Measurements from ENCODE around the gene CYP21A2.

Gene CYP21A2

GRCh38 chr6:32073613-32074012 is 35.4 kb downstream of the CYP21A2 start:
- no peak overlapping the region for H3K27ac ChIP-seq
- H3K4me1 ChIP-seq = no peaks in the 10 kb centered on the region
- no peak for TF ChIP-seq Cebpa-rat (IDR thresholded peaks at IDR 0.05)
- no peak overlapping the region for H3K4me3 ChIP-seq
- H3K27me3 ChIP-seq = 0 out of 22 replicates have a peak, but pooled peaks cover 0 to 5% (median 0%) of the 10 kb centered on the region in 11 experiments
- H3K9ac ChIP-seq = no peak overlapping the region
- H3K9me3 ChIP-seq (replicated peaks in 1 of 11) = no peaks in the 10 kb centered on the region
- no peak overlapping the region for H3K4me2 ChIP-seq
- H3K36me3 ChIP-seq = no peaks in the 10 kb centered on the region; a peak in 1 of 22 replicates
- H4K20me1 ChIP-seq = no peaks in the 10 kb centered on the region; a peak in 2 of 22 replicates

DNA sequence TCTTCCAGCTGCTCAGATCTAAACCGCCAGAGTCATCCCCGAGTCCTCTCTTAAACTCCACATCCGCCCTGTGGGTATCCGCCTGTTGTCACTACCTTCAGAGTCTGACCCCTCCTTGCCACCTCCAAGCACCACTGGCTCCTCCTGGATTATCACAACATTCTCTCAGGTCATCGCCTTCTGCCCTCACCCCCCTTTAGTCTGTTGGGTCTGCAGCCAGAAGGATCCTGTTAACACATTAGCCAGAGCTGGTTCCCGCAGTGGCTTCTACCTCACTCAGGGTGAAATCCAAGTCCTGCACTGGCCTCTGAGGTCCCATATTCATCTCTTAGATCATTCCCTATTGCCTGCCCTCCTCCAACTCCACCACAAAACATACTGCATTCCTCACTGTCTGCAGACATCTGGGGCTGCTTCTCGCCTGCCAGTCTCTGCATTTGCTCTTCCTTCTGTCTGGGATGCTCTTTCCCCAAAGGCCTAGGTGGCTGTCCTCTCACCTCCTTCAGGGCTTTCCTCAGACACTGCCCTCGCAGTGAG is 36.8 kb downstream of the CYP21A2 start:
- H3K9ac ChIP-seq = no peak overlapping the region
- H3K4me2 ChIP-seq = no peak overlapping the region
- H3K27ac ChIP-seq = no peak overlapping the region

GRCh38 chr6:32075781-32076180 is 37.6 kb downstream of the CYP21A2 start:
- no peak for TF ChIP-seq Cebpa-rat (IDR thresholded peaks at IDR 0.05)
- Histone ChIP-seq H3K9me3 (replicated peaks in 1 of 11) (no peaks in the 10 kb centered on the region), H3K27me3 (0 out of 22 replicates have a peak, but pooled peaks cover 0 to 5% (median 0%) of the 10 kb centered on the region in 11 experiments), H3K9ac (no peak overlapping the region), H3K27ac (no peak overlapping the region), H3K36me3 (no peaks in the 10 kb centered on the region; a peak in 2 of 22 replicates), H3K4me2 (no peak overlapping the region), H3K4me1 (peaks cover 0 to 1% (median 0%) of the 10 kb centered on the region in 10 experiments; a peak in 1 of 20 replicates), H4K20me1 (no peaks in the 10 kb centered on the region; a peak in 1 of 22 replicates), H3K4me3 (no peak overlapping the region)

More for the DNA sequence above, 36.8 kb downstream of the CYP21A2 start:
- no peaks in the 10 kb centered on the region; a peak in 1 of 22 replicates for H4K20me1 ChIP-seq
- H3K36me3 ChIP-seq = no peaks in the 10 kb centered on the region; a peak in 2 of 22 replicates
- no peaks in the 10 kb centered on the region for H3K9me3 ChIP-seq (replicated peaks in 1 of 11)
- H3K4me1 ChIP-seq = no peaks in the 10 kb centered on the region
- H3K27me3 ChIP-seq = 0 out of 22 replicates have a peak, but pooled peaks cover 0 to 5% (median 0%) of the 10 kb centered on the region in 11 experiments
- no peak overlapping the region for H3K4me3 ChIP-seq
- no peak for TF ChIP-seq Cebpa-rat (IDR thresholded peaks at IDR 0.05)

- H3K4me3 ChIP-seq = no peak overlapping the region
- no peaks in the 10 kb centered on the region for H3K9me3 ChIP-seq (replicated peaks in 1 of 11)
- H3K4me1 ChIP-seq = peaks cover 0 to 7% (median 0%) of the 10 kb centered on the region in 10 experiments; a peak in 5 of 20 replicates
- no peak overlapping the region for H3K9ac ChIP-seq
- no peak for TF ChIP-seq Cebpa-rat (IDR thresholded peaks at IDR 0.05)
- H3K27ac ChIP-seq = no peak overlapping the region
- H3K27me3 ChIP-seq = 0 out of 22 replicates have a peak, but pooled peaks cover 0 to 5% (median 0%) of the 10 kb centered on the region in 11 experiments
- H3K36me3 ChIP-seq = no peaks in the 10 kb centered on the region; a peak in 2 of 22 replicates
- H3K4me2 ChIP-seq = no peak overlapping the region
- no peaks in the 10 kb centered on the region for H4K20me1 ChIP-seq
These were observed 38.1 kb downstream of the CYP21A2 start for GRCh38 chr6:32076321-32076809.

DNA sequence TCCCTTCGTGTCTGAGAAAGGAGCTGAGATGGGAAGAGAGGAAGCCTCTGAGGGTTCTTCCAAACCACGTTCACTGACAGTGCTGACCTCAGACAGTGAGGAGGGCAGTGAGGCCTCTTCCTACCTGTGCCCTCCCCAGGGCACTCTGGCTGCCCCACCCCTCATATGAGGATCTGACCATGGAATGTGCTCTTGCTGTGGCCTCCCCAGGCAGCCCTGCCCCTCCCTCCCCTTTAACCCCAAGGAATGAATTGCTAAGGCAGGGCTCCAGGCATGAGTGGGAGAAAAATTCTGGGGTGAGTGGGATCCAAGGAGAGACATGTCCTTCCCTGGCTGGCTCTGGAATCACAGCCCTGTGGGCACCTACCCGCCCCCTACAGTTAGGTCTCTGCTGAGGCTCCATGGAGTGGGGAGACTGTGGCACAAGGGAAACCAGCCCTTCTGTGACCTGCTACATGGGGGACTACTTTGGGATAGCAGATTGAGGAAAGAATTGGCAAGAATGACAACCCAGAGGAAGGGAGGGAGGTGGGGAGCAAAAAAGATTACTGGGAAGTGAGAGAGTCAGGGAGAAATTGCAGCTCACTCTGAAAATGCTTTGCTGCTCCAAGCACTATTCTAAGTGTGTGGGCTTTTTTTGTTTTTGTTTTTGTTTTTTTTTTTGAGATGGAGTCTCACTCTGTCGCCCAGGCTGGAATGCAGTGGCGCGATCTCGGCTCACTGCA is 41.5 kb downstream of the CYP21A2 start:
- peaks cover 0 to 12% (median 0%) of the 10 kb centered on the region in 10 experiments; a peak in 5 of 20 replicates for H3K4me1 ChIP-seq
- H3K27ac ChIP-seq = no peak overlapping the region
- H3K9ac ChIP-seq = no peak overlapping the region
- no peaks in the 10 kb centered on the region for H3K9me3 ChIP-seq (replicated peaks in 1 of 11)
- no peaks in the 10 kb centered on the region; a peak in 2 of 22 replicates for H3K36me3 ChIP-seq
- peaks cover 0 to 7% (median 0%) of the 10 kb centered on the region in 11 experiments; a peak in 3 of 22 replicates for H4K20me1 ChIP-seq
- no peak overlapping the region for H3K4me3 ChIP-seq
- no peak overlapping the region for H3K4me2 ChIP-seq
- no peak for TF ChIP-seq Cebpa-rat (IDR thresholded peaks at IDR 0.05)
- H3K27me3 ChIP-seq = peaks cover 0 to 33% (median 0%) of the 10 kb centered on the region in 11 experiments; a peak in 4 of 22 replicates

- Histone ChIP-seq H3K9me3 (replicated peaks in 1 of 11) (no peaks in the 10 kb centered on the region), H3K36me3 (no peaks in the 10 kb centered on the region; a peak in 2 of 22 replicates), H3K4me1 (peaks cover 0 to 17% (median 3%) of the 10 kb centered on the region in 10 experiments; a peak in 15 of 20 replicates), H3K27me3 (peaks cover 0 to 46% (median 0%) of the 10 kb centered on the region in 11 experiments; a peak in 4 of 22 replicates), H4K20me1 (peaks cover 0 to 21% (median 0%) of the 10 kb centered on the region in 11 experiments; a peak in 4 of 22 replicates), H3K9ac (no peak overlapping the region), H3K27ac (no peak overlapping the region), H3K4me3 (no peak overlapping the region), H3K4me2 (peak overlapping the region in 3 of 11 experiments; percentile 44 to 47 (median 45); a peak in 6 of 22 replicates)
- no peak for TF ChIP-seq Cebpa-rat (IDR thresholded peaks at IDR 0.05)
These were observed 43.2 kb downstream of the CYP21A2 start for GRCh38 chr6:32081168-32081990.

- H3K27ac ChIP-seq = no peak overlapping the region
- H3K4me2 ChIP-seq = no peak overlapping the region
- peaks cover 0 to 54% (median 0%) of the 10 kb centered on the region in 11 experiments; a peak in 7 of 22 replicates for H3K27me3 ChIP-seq
- peaks cover 5 to 26% (median 12%) of the 10 kb centered on the region in 10 experiments; a peak in 17 of 20 replicates for H3K4me1 ChIP-seq
- H3K36me3 ChIP-seq = no peaks in the 10 kb centered on the region; a peak in 2 of 22 replicates
- peaks cover 0 to 31% (median 0%) of the 10 kb centered on the region in 11 experiments; a peak in 4 of 22 replicates for H4K20me1 ChIP-seq
- H3K9me3 ChIP-seq (replicated peaks in 1 of 11) = no peaks in the 10 kb centered on the region
- H3K9ac ChIP-seq = no peak overlapping the region
- no peak for TF ChIP-seq Cebpa-rat (IDR thresholded peaks at IDR 0.05)
- no peak overlapping the region for H3K4me3 ChIP-seq
These were observed 44.3 kb downstream of the CYP21A2 start for GRCh38 chr6:32082478-32082877.

DNA sequence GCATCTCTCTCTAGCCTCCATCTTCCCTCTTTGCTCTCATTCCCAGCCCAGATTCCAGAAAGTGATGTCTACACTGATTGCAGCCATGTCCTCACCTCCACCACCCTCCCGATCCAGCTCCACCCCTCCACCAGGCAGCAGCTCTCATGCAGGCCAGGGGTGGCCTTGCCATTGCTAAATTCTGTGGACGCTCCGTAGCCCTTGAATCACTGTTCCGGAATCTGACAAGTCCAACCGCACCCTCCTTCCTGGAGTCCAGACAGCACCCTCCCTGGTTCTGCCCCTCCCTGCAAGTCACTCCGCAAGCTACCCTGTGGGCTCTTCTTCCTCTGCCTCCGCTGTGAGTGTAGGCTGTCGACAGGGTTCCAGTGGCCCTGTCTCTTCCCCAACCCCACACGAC is 44.7 kb downstream of the CYP21A2 start:
- H3K9ac ChIP-seq = no peak overlapping the region
- no peak overlapping the region for H3K4me3 ChIP-seq
- no peak overlapping the region for H3K27ac ChIP-seq
- no peak for TF ChIP-seq Cebpa-rat (IDR thresholded peaks at IDR 0.05)
- no peaks in the 10 kb centered on the region for H3K9me3 ChIP-seq (replicated peaks in 1 of 11)
- H3K36me3 ChIP-seq = no peaks in the 10 kb centered on the region; a peak in 2 of 22 replicates
- H3K27me3 ChIP-seq = peaks cover 0 to 55% (median 0%) of the 10 kb centered on the region in 11 experiments; a peak in 7 of 22 replicates
- peaks cover 0 to 31% (median 0%) of the 10 kb centered on the region in 11 experiments; a peak in 4 of 22 replicates for H4K20me1 ChIP-seq
- peaks cover 5 to 26% (median 12%) of the 10 kb centered on the region in 10 experiments; a peak in 17 of 20 replicates for H3K4me1 ChIP-seq
- H3K4me2 ChIP-seq = no peak overlapping the region

Measured in BLaER1 treated with 17β-estradiol and CSF1 and Interleukin-3, amounts not matched to agents 10 nM and 100 nM (cell line).